Ishikawa (cell line): Measurements from ENCODE around the gene RNF183.

Experiments used
- NFIC ChIP-seq: IDR thresholded peaks from 2 replicates; pipeline ENCODE4 v1.6.1; 2012
- TF ChIP-seq, protein P1 (sequence below): IDR thresholded peaks from 2 replicates; pipeline ENCODE4 v1.6.1; 2012

RNF183 gene

DNA sequence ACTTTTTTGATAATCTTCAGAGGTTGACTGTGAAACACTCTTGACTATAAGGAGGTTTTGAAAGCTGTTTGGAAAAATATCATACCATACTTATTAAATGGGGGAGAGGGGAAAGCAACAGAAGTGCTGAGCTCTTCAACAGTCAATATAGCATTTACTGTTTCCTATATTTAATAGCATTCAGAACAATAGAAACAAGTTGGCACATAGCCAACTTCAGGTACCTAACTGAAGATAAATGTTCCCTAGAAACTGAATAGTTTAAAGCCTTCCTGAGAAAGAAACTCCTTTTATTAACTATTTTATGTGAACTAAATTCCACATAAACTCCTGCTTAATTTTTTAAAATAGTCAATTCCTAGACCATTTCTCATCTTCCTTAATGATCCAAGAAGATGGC is 55.5 kb downstream of the RNF183 start:
- TF ChIP-seq, protein P1, sequence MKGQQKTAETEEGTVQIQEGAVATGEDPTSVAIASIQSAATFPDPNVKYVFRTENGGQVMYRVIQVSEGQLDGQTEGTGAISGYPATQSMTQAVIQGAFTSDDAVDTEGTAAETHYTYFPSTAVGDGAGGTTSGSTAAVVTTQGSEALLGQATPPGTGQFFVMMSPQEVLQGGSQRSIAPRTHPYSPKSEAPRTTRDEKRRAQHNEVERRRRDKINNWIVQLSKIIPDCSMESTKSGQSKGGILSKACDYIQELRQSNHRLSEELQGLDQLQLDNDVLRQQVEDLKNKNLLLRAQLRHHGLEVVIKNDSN = no peak
- peak; percentile 72 for TF ChIP-seq NFIC
